GM23338 (cell line): ENCODE data around the gene TCF7L2. TPM values are rescaled to one million over a fixed set of nuclear protein-coding genes. Genes with fewer than 3 reads are reported as not detected.

Experiments
- ATAC-seq: fragments of 200-7000 bp; cut with Tn5 transposase; 3 replicates; pipeline ENCODE4 v1.9.1; 2020
- DNase-seq: peaks from one replicate; pipeline ENCODE4 v3.0.0-alpha.2; 2015; ENCODE audit warnings: low spot score
- H2AFZ ChIP-seq: fragments of 200-600 bp; sonication (generic); 2 replicates; pipeline ENCODE4 v1.8.0; 2016; ENCODE audit warnings: antibody characterized with exemption, mild to moderate bottlenecking, moderate library complexity
- H3F3A ChIP-seq: fragments of 200-600 bp; sonication (generic); replicated peaks from 2 replicates; pipeline ENCODE4 v1.8.0; 2017; ENCODE audit warnings: antibody characterized with exemption, mixed run types, low read depth
- H3K27ac ChIP-seq: fragments of 200-600 bp; sonication (generic); 2 replicates; pipeline ENCODE4 v1.6.1; 2016; ENCODE audit warnings: low read depth
- H3K27me3 ChIP-seq: fragments of 200-600 bp; sonication (generic); 2 replicates; pipeline ENCODE4 v1.8.0; 2016; ENCODE audit warnings: mild to moderate bottlenecking, mixed run types, moderate library complexity; ENCODE audit not compliant: insufficient read depth
- H3K36me3 ChIP-seq: fragments of 200-600 bp; sonication (generic); 2 replicates; pipeline ENCODE4 v1.8.0; 2016; ENCODE audit warnings: mild to moderate bottlenecking; ENCODE audit not compliant: insufficient read depth
- H3K4me1 ChIP-seq: fragments of 200-600 bp; sonication (generic); 2 replicates; pipeline ENCODE4 v1.8.0; 2016; ENCODE audit warnings: mild to moderate bottlenecking, moderate library complexity; ENCODE audit not compliant: insufficient read depth
- H3K4me2 ChIP-seq: fragments of 200-600 bp; sonication (generic); 2 replicates; pipeline ENCODE4 v1.7.1; 2017; ENCODE audit warnings: mixed run types
- H3K4me3 ChIP-seq: fragments of 200-600 bp; sonication (generic); 2 replicates; pipeline ENCODE4 v1.6.1; 2016; ENCODE audit warnings: mixed run types
- H3K79me2 ChIP-seq: fragments of 200-600 bp; sonication (generic); replicated peaks from 2 replicates; pipeline ENCODE4 v1.8.0; 2017; ENCODE audit warnings: mild to moderate bottlenecking; ENCODE audit not compliant: insufficient read depth
- H3K9me2 ChIP-seq: fragments of 200-600 bp; sonication (generic); 2 replicates; pipeline ENCODE4 v1.8.0; 2017; ENCODE audit not compliant: insufficient read depth
- H4K20me1 ChIP-seq: fragments of 200-600 bp; sonication (generic); replicated peaks from 2 replicates; pipeline ENCODE4 v1.8.0; 2017; ENCODE audit warnings: mild to moderate bottlenecking; ENCODE audit not compliant: insufficient read depth
- H3K27ac Mint-ChIP-seq: 2 replicates; pipeline ENCODE4 v1.8.0; 2020; ENCODE audit warnings: inconsistent platforms, mild to moderate bottlenecking, moderate library complexity, mixed read lengths
- H3K27me3 Mint-ChIP-seq: 3 replicates; pipeline ENCODE4 v1.8.0; 2022; ENCODE audit warnings: low read depth, mild to moderate bottlenecking, moderate library complexity, mixed read lengths, inconsistent platforms; ENCODE audit not compliant: insufficient read depth, poor library complexity
- H3K36me3 Mint-ChIP-seq: 3 replicates; pipeline ENCODE4 v1.8.0; 2021; ENCODE audit warnings: low read depth, mild to moderate bottlenecking, inconsistent platforms, moderate library complexity, mixed read lengths
- H3K4me1 Mint-ChIP-seq: 3 replicates; pipeline ENCODE4 v1.8.0; 2020; ENCODE audit warnings: mild to moderate bottlenecking, inconsistent platforms, mixed read lengths
- H3K4me3 Mint-ChIP-seq: 3 replicates; pipeline ENCODE4 v1.8.0; 2021; ENCODE audit warnings: moderate library complexity, mild to moderate bottlenecking, inconsistent platforms, mixed read lengths
- H3K9me3 Mint-ChIP-seq: 3 replicates; pipeline ENCODE4 v1.8.0; 2020; ENCODE audit warnings: moderate library complexity, mild to moderate bottlenecking, inconsistent platforms, mixed read lengths
- CREB1 ChIP-seq: fragments of 250-450 bp; sonication (Bioruptor Pico); IDR thresholded peaks from 2 replicates; pipeline ENCODE4 v1.5.0; 2020; ENCODE audit warnings: low read depth, mild to moderate bottlenecking, moderate library complexity
- ETS1 ChIP-seq: IDR thresholded peaks from 2 replicates; pipeline ENCODE4 v1.6.1; 2016; ENCODE audit warnings: antibody characterized with exemption
- EZH2 ChIP-seq: fragments of 200-600 bp; sonication (generic); IDR thresholded peaks from one replicate; pipeline ENCODE4 v1.8.0; 2017; ENCODE audit warnings: antibody characterized with exemption, mild to moderate bottlenecking, low read depth; ENCODE audit not compliant: unreplicated experiment
- EZH2phosphoT487 ChIP-seq: fragments of 200-600 bp; sonication (generic); IDR thresholded peaks from one replicate; pipeline ENCODE4 v1.8.1; 2018; ENCODE audit warnings: antibody characterized with exemption; ENCODE audit not compliant: unreplicated experiment
- JUNB ChIP-seq: IDR thresholded peaks from one replicate; pipeline ENCODE4 v1.6.1; 2016; ENCODE audit warnings: antibody characterized with exemption; ENCODE audit not compliant: unreplicated experiment
- NANOG ChIP-seq: IDR thresholded peaks from 2 replicates; pipeline ENCODE4 v1.6.1; 2016; ENCODE audit warnings: antibody characterized with exemption, borderline replicate concordance
- POLR2AphosphoS5 ChIP-seq: IDR thresholded peaks from 2 replicates; pipeline ENCODE4 v1.6.1; 2016; ENCODE audit warnings: antibody characterized with exemption, low read depth
- STAT1 ChIP-seq: IDR thresholded peaks from one replicate; pipeline ENCODE4 v1.6.1; 2016; ENCODE audit warnings: antibody characterized with exemption; ENCODE audit not compliant: unreplicated experiment
- ZNF114 ChIP-seq: fragments of 250-450 bp; sonication (Bioruptor Pico); IDR thresholded peaks from 2 replicates; pipeline ENCODE4 v1.5.0; 2020; ENCODE audit warnings: mild to moderate bottlenecking, moderate library complexity
- ZNF331 ChIP-seq: fragments of 250-450 bp; sonication (Bioruptor Pico); IDR thresholded peaks from 2 replicates; pipeline ENCODE4 v1.5.0; 2020; ENCODE audit warnings: low read depth, mild to moderate bottlenecking, moderate library complexity
- polyA plus RNA-seq: library from polyadenylated mRNA; unstranded; fragments of >200 nt; fragmentation: Nextera tagmentation; extraction: Ambion mirVana; gene quantifications from 2 replicates; pipeline ENCODE4 v1.2.1, GENCODE V29; 2016
- total RNA-seq: library from RNA; depleted of rRNA; stranded (reverse); fragments of >200 nt; shearing (Covaris generic); gene quantifications from 2 replicates; pipeline ENCODE4 v1.2.3, GENCODE V29; 2014
- TF ChIP-seq, protein P1 (sequence below), 2 experiments: fragments of 200-600 bp in 1 of 2; sonication (generic) in 1 of 2; conservative IDR thresholded peaks; 2 replicates each; pipeline versions ENCODE4 v1.5.1 to v1.6.1; 2016 to 2017; ENCODE audit warnings: antibody characterized with exemption in 2 of 2, low read depth in 2 of 2, mild to moderate bottlenecking in 2 of 2, moderate library complexity in 1 of 2

TCF7L2 gene
- total and polyA plus RNA-seq, 2 experiments from 2014 or later, result 32.2 to 80.8 TPM

DNA sequence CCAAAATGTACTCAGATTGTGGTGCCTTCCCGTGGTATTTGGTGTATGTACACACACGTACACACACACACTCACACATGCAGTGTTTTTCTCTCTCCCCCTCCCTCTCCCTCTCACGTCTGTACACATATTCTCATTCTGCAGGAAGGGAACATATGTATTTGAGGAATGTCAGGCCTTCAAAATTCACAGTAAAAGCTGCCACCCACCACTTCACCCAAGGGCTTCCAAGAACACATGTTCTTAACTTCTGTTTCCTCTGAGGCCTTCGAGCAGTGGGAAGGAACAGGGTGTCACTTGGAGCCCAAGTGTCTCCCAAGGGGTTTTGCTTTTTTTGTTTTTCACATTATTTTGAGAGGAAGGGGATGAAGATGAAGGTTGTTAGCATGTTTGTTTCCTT lies 198.9 kb downstream of the TCF7L2 start:
- Mint-ChIP-seq H3K4me1 (no peaks in the 10 kb centered on the region), H3K9me3 (no peaks in the 10 kb centered on the region), H3K4me3 (no peak overlapping the region), H3K27ac (no peak overlapping the region), H3K27me3 (peaks cover 9% of the 10 kb centered on the region), H3K36me3 (peaks cover 94% of the 10 kb centered on the region)
- no peaks in the 10 kb centered on the region for H3K9me2 ChIP-seq
- peaks cover 7% of the 10 kb centered on the region; the same call in 1 of the 2 replicates for H3K4me1 ChIP-seq
- ATAC-seq (no peak), DNase-seq (no peak)
- H3K36me3 ChIP-seq, result peaks cover 81% of the 10 kb centered on the region
- no peak overlapping the region for H3K4me3 ChIP-seq
- TF ChIP-seq EZH2, result no peak
- no peak for TF ChIP-seq EZH2phosphoT487
- no peak for TF ChIP-seq NANOG
- TF ChIP-seq STAT1, result no peak
- no peak for TF ChIP-seq CREB1 (CRISPR knock-in tag)
- TF ChIP-seq JUNB, result no peak
- TF ChIP-seq ZNF114, result no peak
- TF ChIP-seq, protein P1, sequence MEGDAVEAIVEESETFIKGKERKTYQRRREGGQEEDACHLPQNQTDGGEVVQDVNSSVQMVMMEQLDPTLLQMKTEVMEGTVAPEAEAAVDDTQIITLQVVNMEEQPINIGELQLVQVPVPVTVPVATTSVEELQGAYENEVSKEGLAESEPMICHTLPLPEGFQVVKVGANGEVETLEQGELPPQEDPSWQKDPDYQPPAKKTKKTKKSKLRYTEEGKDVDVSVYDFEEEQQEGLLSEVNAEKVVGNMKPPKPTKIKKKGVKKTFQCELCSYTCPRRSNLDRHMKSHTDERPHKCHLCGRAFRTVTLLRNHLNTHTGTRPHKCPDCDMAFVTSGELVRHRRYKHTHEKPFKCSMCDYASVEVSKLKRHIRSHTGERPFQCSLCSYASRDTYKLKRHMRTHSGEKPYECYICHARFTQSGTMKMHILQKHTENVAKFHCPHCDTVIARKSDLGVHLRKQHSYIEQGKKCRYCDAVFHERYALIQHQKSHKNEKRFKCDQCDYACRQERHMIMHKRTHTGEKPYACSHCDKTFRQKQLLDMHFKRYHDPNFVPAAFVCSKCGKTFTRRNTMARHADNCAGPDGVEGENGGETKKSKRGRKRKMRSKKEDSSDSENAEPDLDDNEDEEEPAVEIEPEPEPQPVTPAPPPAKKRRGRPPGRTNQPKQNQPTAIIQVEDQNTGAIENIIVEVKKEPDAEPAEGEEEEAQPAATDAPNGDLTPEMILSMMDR (conservative IDR thresholded peaks at IDR 0.05; ENCODE audit: low read depth in 2 of 2), result no peak
- H3K27me3 ChIP-seq, result no peaks in the 10 kb centered on the region
- H3K79me2 ChIP-seq, result peaks cover 16% of the 10 kb centered on the region; the same call in 1 of the 2 replicates
- no peak overlapping the region for H3K4me2 ChIP-seq
- peaks cover 32% of the 10 kb centered on the region for H4K20me1 ChIP-seq
- 0 out of 2 replicates have a peak, but pooled peaks cover 6% of the 10 kb centered on the region for H3F3A ChIP-seq
- H2AFZ ChIP-seq, result no peak overlapping the region
- H3K27ac ChIP-seq, result no peak overlapping the region

GRCh38 chr10:113149626-113150025 lies 199.6 kb downstream of the TCF7L2 start:
- Histone ChIP-seq H4K20me1 (peaks cover 28% of the 10 kb centered on the region), H2AFZ (no peak overlapping the region), H3K9me2 (no peaks in the 10 kb centered on the region), H3K36me3 (peaks cover 84% of the 10 kb centered on the region), H3K79me2 (peaks cover 8% of the 10 kb centered on the region; the same call in 1 of the 2 replicates), H3K27me3 (no peaks in the 10 kb centered on the region), H3F3A (0 out of 2 replicates have a peak, but pooled peaks cover 11% of the 10 kb centered on the region), H3K4me3 (no peak overlapping the region), H3K4me1 (peaks cover 5% of the 10 kb centered on the region; the same call in 1 of the 2 replicates), H3K4me2 (no peak overlapping the region), H3K27ac (no peak overlapping the region)
- Mint-ChIP-seq H3K4me1 (no peaks in the 10 kb centered on the region), H3K27me3 (peaks cover 9% of the 10 kb centered on the region), H3K27ac (no peak overlapping the region), H3K4me3 (no peak overlapping the region), H3K9me3 (no peaks in the 10 kb centered on the region), H3K36me3 (peaks cover 94% of the 10 kb centered on the region)
- DNase-seq (no peak), ATAC-seq (no peak)
- TF ChIP-seq, protein P1 (conservative IDR thresholded peaks at IDR 0.05; ENCODE audit: low read depth in 2 of 2), result no peak
- TF ChIP-seq EZH2phosphoT487 (no peak), ZNF114 (no peak), POLR2AphosphoS5 (no peak), EZH2 (no peak), NANOG (no peak), ZNF331 (CRISPR knock-in tag) (no peak), ETS1 (no peak), STAT1 (no peak), CREB1 (CRISPR knock-in tag) (no peak)
